Panc1 (cell line): ENCODE measurements around the gene NFS1. TPM values are rescaled to one million over a fixed set of nuclear protein-coding genes. Genes with fewer than 3 reads are reported as not detected.

Experiments used
- ATAC-seq: fragments of 200-7000 bp; cut with Tn5 transposase; 2 replicates; pipeline ENCODE4 v1.9.1; 2020; ENCODE audit warnings: mild to moderate bottlenecking, moderate library complexity
- BruUV-seq: library from RNA; stranded (reverse); fragments of 400-500 nt; replicated peaks from 2 replicates; lab custom pipeline; 2021; lab: Mats Ljungman, UMichigan
- CTCF ChIA-PET: fragments of 300-600 bp; sonication (Branson Sonifier 250); formaldehyde crosslinking; loops from one replicate; lab custom pipeline; 2022; ENCODE audit warnings: antibody characterized with exemption; lab: Charles Lee
- POLR2A ChIA-PET: fragments of 300-600 bp; sonication (Branson Sonifier 250); formaldehyde crosslinking; loops from one replicate; lab custom pipeline; 2022; ENCODE audit warnings: antibody characterized with exemption; lab: Charles Lee
- DNase-seq: peaks from one replicate; pipeline ENCODE4 v3.0.0-alpha.2; 2010; ENCODE audit warnings: low read depth, low spot score
- H3K27ac ChIP-seq: 2 replicates; pipeline ENCODE4 v1.5.1; 2011; ENCODE audit warnings: mild to moderate bottlenecking, low read length, inconsistent platforms
- H3K27me3 ChIP-seq: fragments of 200-500 bp; sonication (Bioruptor generic); 2 replicates; pipeline ENCODE4 v1.6.0; 2014; ENCODE audit warnings: low read length, inconsistent platforms; ENCODE audit not compliant: control insufficient read depth, insufficient read depth
- H3K36me3 ChIP-seq: fragments of 200-500 bp; sonication (Bioruptor generic); 2 replicates; pipeline ENCODE4 v1.5.1; 2014; ENCODE audit warnings: inconsistent platforms, mild to moderate bottlenecking, low read length, moderate library complexity; ENCODE audit not compliant: control insufficient read depth, insufficient read depth
- H3K4me1 ChIP-seq: 2 replicates; pipeline ENCODE4 v1.5.1; 2011; ENCODE audit warnings: inconsistent platforms, mild to moderate bottlenecking, low read length, moderate library complexity; ENCODE audit not compliant: control insufficient read depth, insufficient read depth
- H3K4me3 ChIP-seq, 2 experiments: 2 replicates each; pipeline ENCODE4 v1.5.1; 2011 to 2012; ENCODE audit warnings: low read depth in 2 of 2, low read length in 2 of 2, mild to moderate bottlenecking in 2 of 2, inconsistent platforms in 1 of 2, moderate library complexity in 1 of 2
- H3K9me3 ChIP-seq: fragments of 200-500 bp; sonication (Bioruptor generic); 2 replicates; pipeline ENCODE4 v1.5.1; 2014; ENCODE audit warnings: low read depth, mild to moderate bottlenecking, inconsistent platforms, low read length, moderate library complexity; ENCODE audit not compliant: control insufficient read depth, insufficient read depth
- CTCF ChIP-seq: fragments of 450-650 bp; IDR thresholded peaks from 2 replicates; pipeline ENCODE4 v1.5.1; 2017; ENCODE audit warnings: mild to moderate bottlenecking
- POLR2AphosphoS5 ChIP-seq: IDR thresholded peaks from 2 replicates; pipeline ENCODE4 v1.6.1; 2012; ENCODE audit warnings: mild to moderate bottlenecking, low read depth, low read length, moderate library complexity
- REST ChIP-seq, 2 experiments: IDR thresholded peaks; 2 replicates each; pipeline ENCODE4 v1.6.1; 2011 to 2012; ENCODE audit warnings: low read depth in 2 of 2, control low read depth in 1 of 2, low read length in 1 of 2, mild to moderate bottlenecking in 1 of 2, moderate library complexity in 1 of 2; ENCODE audit not compliant: insufficient read depth in 1 of 2
- SIN3A ChIP-seq: IDR thresholded peaks from 2 replicates; pipeline ENCODE4 v1.6.1; 2012; ENCODE audit warnings: low read depth, mild to moderate bottlenecking, low read length, moderate library complexity, borderline replicate concordance; ENCODE audit not compliant: insufficient read depth
- TCF7L2 ChIP-seq: IDR thresholded peaks from 2 replicates; pipeline ENCODE4 v1.6.1; 2011; ENCODE audit warnings: mild to moderate bottlenecking, low read depth, low read length, inconsistent platforms
- in situ Hi-C: cut with HindIII; loops from 2 replicates; pipeline ENCODE4 v1.10.0; 2016; ENCODE audit warnings: low sequenced_read_pairs, low pct_unique_long_range_greater_than_20kb
- intact Hi-C: fragments of 100-400 bp; cut with micrococcal nuclease; formaldehyde crosslinking; loops from one replicate; pipeline ENCODE4 v1.10.0; 2022; ENCODE audit not compliant: unreplicated experiment
- total RNA-seq: library from RNA; stranded (reverse); gene quantifications from one replicate; pipeline ENCODE4 v1.2.1, GENCODE V29; 2021; ENCODE audit not compliant: unreplicated experiment

Gene NFS1
- total RNA-seq, 1 experiment from 2014 or later = 44.9 TPM

- Histone ChIP-seq H3K27me3 (no peaks in the 10 kb centered on the region), H3K9me3 (no peaks in the 10 kb centered on the region), H3K36me3 (peaks cover 3% of the 10 kb centered on the region), H3K4me3 (peak within 1 kb of the TSS; percentile 93 to 99), H3K4me1 (peaks cover 23% of the 10 kb centered on the region), H3K27ac (peak within 1 kb of the TSS; percentile 97)
- BruUV-seq = no TSS peak
- CTCF ChIA-PET = no interaction called here
- ATAC-seq = peak; percentile 97
- POLR2A ChIA-PET = no interaction called here
- intact Hi-C loops (no loop called here), in situ Hi-C loops (no loop called here)
- DNase-seq = peak; percentile 87
- TF ChIP-seq SIN3A = peak; percentile 79; the same call in 1 of the 2 replicates
- TF ChIP-seq TCF7L2 = 0 out of 2 replicates have a peak, but pooled peaks have one; percentile 26
- no peak for TF ChIP-seq CTCF
- no peak for TF ChIP-seq REST (IDR thresholded peaks at IDR 0.05; ENCODE audit: insufficient read depth in 1 of 2, low read depth in 2 of 2, low read length in 1 of 2)
- TF ChIP-seq POLR2AphosphoS5 = peak; percentile 99
Observed at GRCh38 chr20:35664466-35665206, 34.5 kb downstream of the NFS1 start, which contains the start of the genes CPNE1 and RBM12. CPNE1 (minus strand) TSS chr20:35664900; CDS start chr20:35632923, 31,977 bp downstream. RBM12 (minus strand) TSS chr20:35664900; CDS start chr20:35655322, 9,578 bp downstream.

- H3K4me1 ChIP-seq = peaks cover 23% of the 10 kb centered on the region
- TF ChIP-seq CTCF (no peak), SIN3A (0 out of 2 replicates have a peak, but pooled peaks have one; percentile 51), POLR2AphosphoS5 (peak; percentile 39; the same call in 1 of the 2 replicates)
- BruUV-seq = no TSS peak
- H3K4me3 ChIP-seq = peak overlapping the region; percentile 93 to 99
- no peaks in the 10 kb centered on the region for H3K9me3 ChIP-seq
- intact Hi-C loops (no loop called here), in situ Hi-C loops (no loop called here)
- peaks cover 3% of the 10 kb centered on the region for H3K36me3 ChIP-seq
- no peak for DNase-seq
- POLR2A ChIA-PET = no interaction called here
- no peaks in the 10 kb centered on the region for H3K27me3 ChIP-seq
- H3K27ac ChIP-seq = peak overlapping the region; percentile 97
- ATAC-seq = peak; percentile 27; the same call in 1 of the 2 replicates
- CTCF ChIA-PET = no interaction called here
Observed at GRCh38 chr20:35663516-35664465, 35.4 kb downstream of the NFS1 start.
